AG04450 (cell line): ENCODE results near the gene MEGF6. TPM values are rescaled to one million over a fixed set of nuclear protein-coding genes. Genes with fewer than 3 reads are reported as not detected.
"Not testable (repeated sequence)": the region's sequence is repeated elsewhere in the genome, so short reads cannot be mapped to it uniquely, and the experiment has no call there.

ENCODE experiments used
- CTCF ChIA-PET: fragments of 300-600, 350-600 bp; formaldehyde crosslinking; extraction: SDS; loops from one replicate; lab custom pipeline; 2022; ENCODE audit warnings: antibody characterized with exemption, inconsistent platforms; lab: Charles Lee
- POLR2A ChIA-PET: fragments of 350-600 bp; formaldehyde crosslinking; extraction: SDS; loops from one replicate; lab custom pipeline; 2021; ENCODE audit warnings: antibody characterized with exemption, inconsistent platforms; lab: Yijun Ruan, JAX
- DNase-seq: peaks from one replicate; pipeline ENCODE4 v3.0.0-alpha.2; 2011; ENCODE audit warnings: low read depth, low spot score
- H3K27ac ChIP-seq: one replicate; pipeline ENCODE4 v1.5.1; 2012; ENCODE audit warnings: low read depth, low read length, control low read depth
- H3K27me3 ChIP-seq: one replicate; pipeline ENCODE4 v1.6.0; 2012; ENCODE audit warnings: low read length; ENCODE audit not compliant: control insufficient read depth, insufficient read depth
- H3K4me3 ChIP-seq: 2 replicates; pipeline ENCODE4 v1.5.1; 2011; ENCODE audit warnings: mild to moderate bottlenecking, low read depth, low read length, control low read depth
- H3K9me3 ChIP-seq: 2 replicates; pipeline ENCODE4 v1.5.1; 2012; ENCODE audit warnings: low read length; ENCODE audit not compliant: control insufficient read depth, insufficient read depth
- CTCF ChIP-seq: IDR thresholded peaks from 2 replicates; pipeline ENCODE4 v1.5.1; 2011; ENCODE audit warnings: low read depth, low read length, control low read depth, inconsistent platforms
- polyA plus RNA-seq: library from polyadenylated mRNA; depleted of rRNA; stranded (reverse); fragments of >200 nt; gene quantifications from 2 replicates; pipeline ENCODE4 v1.2.3, GENCODE V29; 2011

MEGF6 gene
- polyA plus RNA-seq, 1 experiment: 0.45 TPM

DNA sequence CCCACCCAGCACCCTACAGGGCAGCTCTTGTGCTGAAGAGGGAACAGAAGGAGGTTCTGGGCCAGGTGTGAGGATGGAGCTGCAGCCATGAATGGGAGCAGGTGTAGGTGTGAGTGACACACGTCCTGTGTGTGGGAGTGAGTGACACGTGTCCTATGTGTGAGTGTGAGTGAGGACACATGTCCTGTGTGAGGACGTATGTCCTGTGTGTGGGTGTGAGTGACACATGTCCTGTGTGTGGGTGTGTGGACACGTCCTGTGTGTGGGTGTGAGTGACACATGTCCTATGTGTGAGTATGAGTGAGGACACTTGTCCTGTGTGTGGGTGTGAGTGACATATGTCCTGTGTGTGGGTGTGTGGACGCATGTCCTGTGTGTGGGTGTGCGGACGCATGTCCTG is 26.4 kb downstream of the MEGF6 start:
- TF ChIP-seq CTCF: no peak
- CTCF ChIA-PET: interaction anchor here (1.1 kb wide), 1 partner anchor 132 kb away, joined by 5 read pairs; no protein-coding TSS in a partner anchor
- DNase-seq: no peak
- peaks cover 5% of the 10 kb centered on the region for H3K27me3 ChIP-seq
- peaks cover 24% of the 10 kb centered on the region for H3K9me3 ChIP-seq
- H3K4me3 ChIP-seq: no peak overlapping the region
- H3K27ac ChIP-seq: no peak overlapping the region
- POLR2A ChIA-PET: no interaction called here

DNA sequence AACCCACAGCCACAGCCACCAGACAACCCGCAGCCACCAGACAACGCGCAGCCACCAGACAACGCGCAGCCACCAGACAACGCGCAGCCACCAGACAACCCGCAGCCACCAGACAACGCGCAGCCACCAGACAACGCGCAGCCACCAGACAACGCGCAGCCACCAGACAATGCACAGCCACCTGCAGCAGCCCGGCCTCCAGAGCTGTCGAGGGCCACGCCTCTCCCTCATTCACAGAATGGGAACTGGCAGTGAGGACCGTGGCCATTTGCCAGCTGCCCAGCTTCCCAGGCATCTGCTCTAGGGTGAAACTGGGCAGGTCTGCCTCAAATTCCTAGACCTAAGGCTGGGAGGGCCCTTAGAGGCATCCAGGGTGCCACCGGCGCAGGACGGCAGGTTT is 27.6 kb downstream of the MEGF6 start:
- POLR2A ChIA-PET, H3K27ac ChIP-seq, DNase-seq, H3K27me3 ChIP-seq, CTCF ChIA-PET, H3K4me3 ChIP-seq: not testable (repeated sequence)
- H3K9me3 ChIP-seq: peaks cover 24% of the 10 kb centered on the region

GRCh38 chr1:3581296-3582036 is 29.8 kb downstream of the MEGF6 start:
- Histone ChIP-seq H3K27ac (no peak overlapping the region), H3K27me3 (peaks cover 5% of the 10 kb centered on the region), H3K9me3 (peaks cover 31% of the 10 kb centered on the region), H3K4me3 (no peak overlapping the region)
- TF ChIP-seq CTCF: no peak
- DNase-seq: no peak
- CTCF ChIA-PET: interaction anchor here (0.7 to 1.4 kb wide), 2 partner anchors 38 to 39 kb away, joined by 3 read pairs; no protein-coding TSS in a partner anchor
- POLR2A ChIA-PET: no interaction called here

- Histone ChIP-seq H3K4me3 (no peak overlapping the region), H3K27me3 (peaks cover 6% of the 10 kb centered on the region), H3K9me3 (peaks cover 28% of the 10 kb centered on the region; the same call in 1 of the 2 replicates), H3K27ac (no peak overlapping the region)
- ChIA-PET POLR2A (no interaction called here), CTCF (interaction anchor here (0.6 to 1.4 kb wide), 2 partner anchors 13 to 39 kb away, joined by 3 to 6 read pairs; no protein-coding TSS in a partner anchor)
- no peak for DNase-seq
- TF ChIP-seq CTCF: no peak
These were observed 31.1 kb downstream of the MEGF6 start for GRCh38 chr1:3580231-3580630.

GRCh38 chr1:3579626-3580025 is 31.7 kb downstream of the MEGF6 start:
- DNase-seq: no peak
- Histone ChIP-seq H3K27ac (no peak overlapping the region), H3K9me3 (peaks cover 22% of the 10 kb centered on the region; the same call in 1 of the 2 replicates), H3K4me3 (no peak overlapping the region), H3K27me3 (peaks cover 7% of the 10 kb centered on the region)
- no peak for TF ChIP-seq CTCF
- ChIA-PET CTCF (no interaction called here), POLR2A (no interaction called here)
